Stimulated activated CD4-positive, alpha-beta T cell treated with anti-CD3 and anti-CD28 coated beads, Interleukin-4, amount 100 ng/mL, for 48 hours (primary cell): ENCODE data around the gene ERBB4.

ENCODE experiments used
- DNase-seq, 2 donors: peaks; one replicate each; pipeline ENCODE4 v3.0.0-alpha.2; 2020; ENCODE audit warnings: low read depth in 2 of 2

Gene ERBB4

GRCh38 chr2:211931314-211931713 lies 607.3 kb downstream of the ERBB4 start:
- DNase-seq: no peak

DNA sequence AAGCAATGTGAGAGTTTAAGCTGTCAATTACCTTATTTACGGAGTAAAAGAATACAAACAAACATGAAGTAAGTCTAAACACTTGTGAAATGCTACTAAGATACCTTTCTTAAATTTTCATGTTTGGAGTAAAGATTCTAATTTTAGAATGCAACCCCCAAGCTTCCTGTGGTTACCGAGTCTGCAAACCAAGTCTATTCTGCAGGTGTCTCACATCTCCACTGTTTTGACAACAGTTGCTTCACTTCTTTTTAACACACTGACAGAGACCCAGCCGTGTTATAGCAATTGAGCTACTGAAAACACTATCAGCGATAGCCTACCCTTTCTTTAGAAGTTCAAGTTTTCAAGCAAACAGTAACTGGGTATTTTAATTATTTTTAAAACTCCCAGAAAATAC lies 608.3 kb downstream of the ERBB4 start:
- no peak for DNase-seq

GRCh38 chr2:211928201-211928600 lies 610.4 kb downstream of the ERBB4 start:
- no peak for DNase-seq

GRCh38 chr2:211923019-211923418 lies 615.6 kb downstream of the ERBB4 start:
- no peak for DNase-seq

GRCh38 chr2:211903961-211904360 lies 634.6 kb downstream of the ERBB4 start:
- DNase-seq: no peak

DNA sequence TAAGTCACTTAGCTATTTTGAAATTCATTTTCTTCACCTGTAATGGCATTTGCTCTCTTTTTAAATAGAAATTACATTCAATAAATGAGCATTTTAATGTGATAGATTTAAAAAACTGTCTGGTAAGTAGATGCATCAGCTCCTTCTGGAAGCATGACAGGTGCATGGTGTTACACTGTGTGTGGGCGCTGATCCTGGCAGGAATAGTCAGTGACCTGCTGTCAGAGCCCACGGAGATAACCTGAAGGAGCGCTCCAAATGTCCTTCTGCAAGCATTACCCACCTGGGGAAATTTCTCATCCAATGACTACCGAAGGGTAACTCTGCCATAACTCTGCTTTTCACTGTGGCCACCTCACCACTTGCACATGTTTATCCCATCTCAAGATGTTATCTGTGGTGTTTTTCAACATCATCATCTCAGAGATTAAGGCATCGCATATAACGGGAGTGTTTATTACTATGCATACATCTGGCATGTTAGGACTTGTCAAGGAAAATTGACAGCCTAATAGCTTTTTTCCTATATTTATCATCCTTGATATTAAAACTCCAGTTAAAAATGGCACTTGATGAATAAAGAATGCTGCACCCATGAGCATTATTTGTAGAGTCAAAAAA lies 637.3 kb downstream of the ERBB4 start:
- no peak for DNase-seq

DNA sequence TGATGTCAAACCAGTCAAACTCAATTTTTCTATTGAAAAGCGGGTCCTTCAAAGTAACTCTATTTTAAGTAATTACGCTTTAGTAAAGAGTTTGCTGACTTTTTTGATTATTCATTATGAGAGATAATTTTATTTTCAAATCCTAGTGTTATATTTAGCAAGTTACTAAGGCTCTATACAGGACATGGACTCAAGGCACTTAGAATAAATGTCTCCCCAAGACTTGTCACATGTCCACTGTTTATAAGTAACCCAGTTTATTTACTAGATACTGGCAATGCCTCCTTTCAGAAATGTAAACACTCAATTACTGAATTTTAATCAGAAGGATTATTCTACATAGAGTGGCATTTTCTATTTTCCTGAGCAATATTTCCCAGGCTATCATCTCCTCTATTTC lies 638.1 kb downstream of the ERBB4 start:
- DNase-seq: no peak

GRCh38 chr2:211900000-211900399 lies 638.6 kb downstream of the ERBB4 start:
- DNase-seq: no peak

DNA sequence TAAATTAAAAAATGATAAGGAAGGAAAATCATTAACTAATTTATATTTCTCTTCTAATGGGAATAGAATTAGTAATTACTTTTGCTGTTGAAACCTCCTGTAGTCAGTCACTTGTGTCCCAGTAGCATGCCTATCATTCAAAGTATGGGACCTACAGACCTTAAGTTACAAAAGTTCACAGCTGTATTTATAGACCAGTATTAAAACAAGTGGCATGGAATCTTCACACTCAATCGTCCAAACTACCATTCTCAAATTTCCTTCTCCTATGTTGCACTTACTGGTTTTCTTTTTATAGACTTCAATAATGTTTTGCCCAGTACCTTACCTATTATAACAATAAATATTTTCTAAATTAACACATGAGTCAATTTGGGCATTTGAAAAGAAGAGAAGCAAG lies 639.9 kb downstream of the ERBB4 start:
- DNase-seq: no peak

- no peak for DNase-seq
Measured at GRCh38 chr2:211881449-211881848, 657.2 kb downstream of the ERBB4 start.

DNA sequence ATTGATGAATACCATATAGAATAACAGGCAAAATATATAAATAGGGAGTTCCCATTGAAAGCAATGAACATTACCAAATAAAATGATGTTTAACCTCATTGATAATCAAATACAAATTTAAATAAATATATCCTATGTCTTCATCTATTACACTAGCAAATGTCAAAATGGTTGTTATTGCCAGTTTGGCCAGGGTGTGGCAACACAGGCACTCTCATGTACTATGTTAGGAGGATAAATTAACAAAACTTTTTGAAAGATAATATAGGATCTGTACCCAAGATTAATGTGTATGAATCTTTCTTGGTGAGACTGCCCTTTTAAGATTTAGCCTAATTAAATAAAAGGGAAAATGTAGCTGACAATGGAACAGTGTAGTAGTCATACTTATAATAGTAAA lies 659.3 kb downstream of the ERBB4 start:
- no peak for DNase-seq

DNA sequence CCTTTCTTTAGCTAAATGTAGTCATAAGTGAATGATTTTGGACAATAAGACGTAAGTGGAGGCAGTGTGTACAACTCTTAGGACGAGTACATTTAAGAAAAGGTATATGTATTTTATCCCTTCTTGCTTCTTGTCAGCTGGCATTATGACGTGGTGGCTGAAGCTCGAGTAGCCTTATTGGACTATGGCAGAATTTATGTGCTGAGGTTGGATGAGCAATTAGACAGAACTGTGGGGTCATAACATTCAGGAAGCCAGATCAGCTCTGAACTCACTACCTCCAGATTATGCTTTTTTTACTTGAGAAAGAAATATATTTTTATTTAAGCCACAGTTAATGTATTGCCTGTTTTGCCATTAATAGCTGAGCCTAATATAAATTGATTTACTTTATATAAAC lies 661.5 kb downstream of the ERBB4 start:
- no peak for DNase-seq

DNA sequence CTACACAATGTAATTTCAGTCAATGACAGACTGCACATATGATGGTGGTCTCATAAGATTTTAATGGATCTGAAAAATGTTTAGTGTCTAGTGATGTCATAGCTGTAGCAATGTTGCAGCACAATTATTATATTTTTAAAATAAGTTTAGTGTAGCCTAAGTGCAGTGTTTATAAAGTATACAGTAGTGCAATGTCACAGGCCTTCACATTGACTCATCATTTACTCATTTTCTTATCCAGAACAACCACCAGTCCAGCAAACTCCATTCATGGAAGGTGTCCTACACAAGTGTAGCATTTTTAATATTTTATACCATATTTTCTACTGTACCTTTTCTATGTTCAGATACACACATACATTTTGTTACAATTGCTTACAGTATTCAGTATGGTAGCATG lies 663.1 kb downstream of the ERBB4 start:
- DNase-seq: no peak

GRCh38 chr2:211868996-211869533 lies 669.5 kb downstream of the ERBB4 start:
- no peak for DNase-seq

- DNase-seq: no peak
Measured at GRCh38 chr2:211867845-211868451, 670.7 kb downstream of the ERBB4 start.

DNA sequence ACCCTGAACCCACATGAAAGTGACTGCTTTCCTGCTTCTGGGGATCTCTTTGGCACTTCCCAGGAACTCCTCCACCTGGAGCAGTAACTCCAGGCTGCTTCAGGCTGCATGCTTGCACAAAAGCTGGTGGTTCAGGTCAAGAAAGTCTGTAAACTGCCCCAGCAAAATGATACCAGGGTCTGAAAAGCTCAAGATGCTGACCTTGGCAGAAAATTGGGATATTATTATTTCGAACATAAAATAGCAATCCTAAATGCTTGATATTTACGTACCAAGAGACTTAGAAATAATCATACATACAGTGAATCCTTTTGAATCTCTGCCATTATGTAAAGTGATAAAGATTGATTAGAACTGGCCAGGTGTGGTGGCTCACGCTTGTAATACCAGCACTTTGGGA lies 674.3 kb downstream of the ERBB4 start:
- DNase-seq: no peak

DNA sequence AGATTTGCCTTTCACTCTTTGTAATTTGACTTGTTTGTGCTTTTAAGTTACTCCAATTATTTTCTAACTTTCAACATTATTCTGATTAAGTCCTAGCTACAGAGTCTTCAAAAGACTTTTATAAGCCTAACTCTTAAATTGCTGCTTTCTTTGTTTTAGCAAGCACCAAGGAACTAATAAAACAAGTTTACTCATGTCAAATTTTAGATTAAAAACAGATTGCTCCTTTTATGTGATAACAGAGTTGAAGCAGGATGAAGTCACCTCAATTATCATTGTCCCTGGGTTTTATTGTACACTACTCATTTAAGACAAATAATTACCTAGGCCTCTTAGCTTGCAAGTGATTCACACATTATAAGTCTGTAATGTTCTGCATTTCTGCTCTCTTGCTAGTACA lies 678.4 kb downstream of the ERBB4 start:
- DNase-seq: no peak

GRCh38 chr2:211854832-211855231 lies 683.8 kb downstream of the ERBB4 start:
- no peak for DNase-seq

DNA sequence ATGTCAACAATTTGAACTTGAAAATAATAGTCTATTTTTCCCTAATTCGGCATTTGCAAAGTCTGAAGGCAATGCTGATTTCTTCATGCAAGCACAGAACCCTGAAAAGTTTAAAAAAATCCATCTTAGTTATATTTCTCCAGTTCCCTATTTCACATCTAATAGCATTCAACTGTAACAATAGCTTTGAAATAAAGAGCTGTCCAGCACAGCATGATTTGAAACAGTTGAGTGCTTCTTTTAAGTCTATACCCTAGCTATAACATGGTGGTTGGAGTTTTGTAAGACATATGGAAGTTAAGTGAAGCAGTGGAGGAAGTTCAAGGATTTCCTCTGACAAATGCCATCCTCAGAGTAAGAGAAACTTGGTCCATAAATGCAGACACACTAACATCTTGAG lies 691.9 kb downstream of the ERBB4 start:
- no peak for DNase-seq

- DNase-seq: no peak
Measured at GRCh38 chr2:211846036-211846400, 692.6 kb downstream of the ERBB4 start.

DNA sequence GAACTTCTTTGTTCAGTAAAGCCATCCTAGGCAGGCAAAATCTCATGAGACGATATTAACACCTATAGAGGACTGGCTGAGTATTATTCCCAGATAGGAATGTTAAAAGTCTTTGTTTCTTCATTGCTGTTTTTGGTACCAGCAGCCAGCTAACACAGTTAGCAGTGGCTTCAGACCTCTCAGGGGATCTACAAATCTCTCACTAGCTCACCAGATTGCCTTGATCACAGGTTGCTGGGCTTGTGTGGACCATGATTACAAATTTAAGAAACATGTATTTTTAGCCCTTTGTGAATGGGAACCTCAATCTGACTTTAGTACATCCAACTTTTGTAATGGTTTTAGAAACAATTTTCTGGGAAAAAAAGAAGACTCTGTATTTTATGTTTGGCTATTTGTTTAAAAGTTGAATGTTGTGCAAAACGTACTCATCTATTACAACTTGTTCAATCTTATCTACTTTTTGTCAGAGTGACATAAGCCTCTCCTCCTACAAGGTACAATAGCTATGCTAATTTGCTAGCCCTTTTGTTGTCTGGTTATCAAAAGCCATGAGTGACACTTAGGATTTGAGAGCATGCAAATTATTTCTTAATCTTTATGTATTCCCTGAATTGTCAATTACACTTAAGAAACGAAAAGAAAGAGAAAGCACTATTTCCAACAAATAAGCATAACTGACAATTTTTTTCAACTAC lies 693.1 kb downstream of the ERBB4 start:
- DNase-seq: no peak

GRCh38 chr2:211837706-211838105 lies 700.9 kb downstream of the ERBB4 start:
- no peak for DNase-seq

DNA sequence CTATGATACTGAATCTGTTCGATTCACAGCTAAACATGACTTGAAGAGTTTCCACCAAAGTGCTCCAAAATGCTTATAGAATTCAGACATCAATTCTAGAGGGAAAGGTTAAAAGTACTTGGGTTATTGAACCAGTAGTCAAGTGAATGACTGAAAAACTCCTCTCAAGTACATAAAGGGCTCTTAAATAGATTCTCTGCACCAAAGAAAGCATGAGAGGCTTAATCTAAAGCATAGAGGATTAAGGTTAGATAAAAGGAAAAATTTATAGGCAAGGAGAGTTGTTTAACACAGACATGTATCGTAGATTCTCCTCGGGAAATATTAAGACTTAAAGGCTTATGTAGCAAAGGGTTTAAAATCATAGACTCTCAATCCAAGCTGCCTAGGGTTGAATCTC lies 701.4 kb downstream of the ERBB4 start:
- no peak for DNase-seq
